Fibroblast of skin of right biceps (primary cell): ENCODE data around the gene TRPM5.

Source experiments
- DNase-seq: peaks from one replicate; pipeline ENCODE4 v3.0.0-alpha.2; 2013

Gene TRPM5

DNA sequence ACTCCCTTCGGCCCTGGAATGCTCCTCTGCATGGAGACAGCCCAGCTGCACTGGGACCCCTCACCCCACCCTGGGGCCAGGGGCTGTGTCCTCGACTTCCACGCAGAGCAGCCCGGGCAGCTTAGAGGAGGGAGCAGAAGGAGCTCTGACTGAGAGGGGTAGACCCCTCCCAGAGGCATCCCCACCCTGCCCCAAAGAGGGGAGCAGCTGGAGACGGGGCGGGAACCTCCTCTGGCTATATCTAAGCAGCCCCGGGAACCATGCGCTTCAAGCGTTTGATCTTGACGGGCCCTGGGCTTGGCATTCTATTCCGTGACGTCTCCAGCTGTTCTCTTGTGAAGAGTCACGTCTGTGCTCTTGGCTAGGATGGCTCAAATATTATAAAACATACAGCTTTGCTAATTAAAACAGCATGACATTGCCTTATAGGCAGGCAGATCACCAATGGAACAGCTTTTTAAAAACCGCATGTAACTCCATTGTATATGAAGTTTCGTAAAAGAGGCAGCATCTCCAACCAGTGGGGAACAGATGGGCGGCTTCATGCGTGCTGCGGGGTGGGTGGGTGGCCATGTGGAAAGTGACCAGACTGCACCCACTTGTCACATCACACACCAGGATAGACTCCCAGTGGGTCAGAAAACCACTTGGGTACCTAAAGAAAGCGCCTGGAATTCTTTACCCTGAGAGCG, 8.2 kb upstream of the TRPM5 start:
- DNase-seq: peak; percentile 9

DNA sequence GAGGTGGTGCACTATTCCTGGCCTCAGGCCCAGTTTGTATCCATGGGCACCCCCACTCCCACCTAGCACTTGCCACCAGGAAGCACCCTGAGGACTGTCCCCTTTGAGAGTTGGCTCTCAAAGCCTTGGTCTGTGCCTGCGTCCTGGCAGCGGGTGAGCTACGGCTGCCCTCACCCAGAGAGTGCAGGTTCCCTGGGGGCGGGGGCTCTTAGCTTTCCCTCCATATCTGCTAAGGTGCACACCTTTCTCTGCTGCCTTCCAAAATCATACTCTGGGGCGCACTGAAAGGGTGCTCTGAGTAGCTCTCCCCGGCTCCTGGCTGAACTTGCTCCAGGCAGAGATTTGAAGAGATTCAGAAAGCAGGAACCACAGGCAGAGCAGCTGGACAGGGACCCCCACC, 7.6 kb upstream of the TRPM5 start:
- no peak for DNase-seq

DNA sequence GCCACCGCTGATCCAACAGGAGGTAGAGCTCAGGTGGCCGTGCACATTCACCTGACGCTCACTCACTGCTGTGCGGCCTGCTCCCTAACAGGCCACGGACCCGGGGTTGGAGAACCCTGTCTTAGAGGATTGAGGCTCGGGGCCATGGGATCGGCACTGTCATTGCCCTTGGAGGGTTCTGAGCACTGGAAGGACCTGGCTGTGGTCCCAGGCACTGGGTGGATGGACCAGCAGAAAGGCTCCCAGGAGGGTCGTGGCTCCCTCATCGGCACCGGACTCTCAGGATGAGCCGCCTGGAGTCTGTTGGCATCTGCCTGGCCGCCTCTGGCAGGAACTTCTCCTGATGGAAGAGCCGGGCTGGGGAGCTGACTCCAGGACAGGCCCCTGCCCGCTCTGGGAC, 7.0 kb upstream of the TRPM5 start:
- no peak for DNase-seq

DNA sequence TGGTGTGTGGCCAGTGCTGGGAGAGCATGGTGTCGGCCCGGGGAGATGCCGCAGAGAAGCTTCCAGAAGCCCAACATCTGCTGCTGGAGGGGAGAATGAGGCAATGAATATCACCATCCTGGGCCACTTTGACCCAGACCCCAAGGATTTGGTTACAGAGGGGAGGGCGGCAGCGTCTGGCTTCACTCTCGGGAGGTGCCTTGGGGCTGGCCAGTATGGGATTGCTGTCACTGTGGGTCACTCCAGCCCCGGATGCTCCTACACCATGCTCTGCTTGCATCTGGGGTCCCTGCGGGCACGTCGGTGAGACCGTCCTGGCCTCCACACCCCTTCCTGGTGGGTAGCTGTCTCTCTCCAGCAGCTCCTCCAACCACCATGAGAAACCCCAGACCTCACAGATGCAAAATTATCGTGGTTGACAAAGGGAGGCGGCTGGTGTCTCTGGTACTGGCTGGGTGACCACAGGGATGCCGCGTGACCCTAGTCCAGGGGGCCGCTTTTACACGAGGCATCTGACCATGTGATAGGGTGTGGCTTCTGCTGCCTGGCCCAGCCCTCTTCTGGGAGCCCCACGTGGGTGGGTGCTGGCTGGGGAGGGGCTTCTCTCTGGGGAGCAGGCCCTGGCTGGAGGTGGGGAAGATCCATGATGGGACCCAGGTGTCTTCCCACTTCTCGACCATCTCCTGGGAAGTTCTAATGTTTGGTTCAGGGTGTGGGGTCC, 6.2 kb upstream of the TRPM5 start:
- DNase-seq: no peak

DNA sequence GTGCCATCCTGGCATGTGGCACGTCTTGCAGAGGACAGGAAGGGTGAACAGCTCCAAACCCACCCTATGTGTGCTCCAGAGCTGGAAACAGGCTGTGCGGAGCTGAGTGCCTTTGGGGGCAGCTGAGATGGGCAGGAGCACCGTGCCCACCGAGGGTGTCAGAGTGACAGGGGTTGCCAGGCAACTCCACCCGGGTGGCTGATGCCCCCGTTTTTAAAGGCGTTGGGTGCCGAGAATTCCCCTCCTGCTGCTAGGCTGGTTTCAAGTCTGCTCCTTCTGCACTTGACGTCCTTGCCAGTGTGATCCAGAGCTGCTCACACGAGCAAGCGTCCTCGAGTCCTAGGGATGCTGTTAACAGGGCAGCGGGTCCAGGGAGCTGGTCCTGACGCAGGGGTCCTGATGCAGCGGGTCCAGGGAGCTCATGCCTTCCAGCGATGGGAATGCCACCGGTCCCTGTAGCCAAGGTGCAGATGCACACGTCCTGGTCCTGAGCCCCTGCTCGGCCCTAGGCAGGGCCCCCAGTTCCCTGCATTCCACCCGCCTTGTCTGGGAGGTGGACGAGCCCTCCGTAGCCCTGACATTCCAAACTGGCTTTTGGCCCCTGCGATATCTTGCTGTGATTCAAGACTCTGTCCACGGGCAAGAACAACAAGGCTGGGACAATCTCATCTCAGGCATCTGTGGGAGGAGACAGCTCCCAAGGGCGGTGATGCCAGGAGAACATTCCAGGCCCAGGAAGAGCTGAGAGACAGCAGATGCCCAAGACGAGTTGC, 5.4 kb upstream of the TRPM5 start:
- no peak for DNase-seq

DNA sequence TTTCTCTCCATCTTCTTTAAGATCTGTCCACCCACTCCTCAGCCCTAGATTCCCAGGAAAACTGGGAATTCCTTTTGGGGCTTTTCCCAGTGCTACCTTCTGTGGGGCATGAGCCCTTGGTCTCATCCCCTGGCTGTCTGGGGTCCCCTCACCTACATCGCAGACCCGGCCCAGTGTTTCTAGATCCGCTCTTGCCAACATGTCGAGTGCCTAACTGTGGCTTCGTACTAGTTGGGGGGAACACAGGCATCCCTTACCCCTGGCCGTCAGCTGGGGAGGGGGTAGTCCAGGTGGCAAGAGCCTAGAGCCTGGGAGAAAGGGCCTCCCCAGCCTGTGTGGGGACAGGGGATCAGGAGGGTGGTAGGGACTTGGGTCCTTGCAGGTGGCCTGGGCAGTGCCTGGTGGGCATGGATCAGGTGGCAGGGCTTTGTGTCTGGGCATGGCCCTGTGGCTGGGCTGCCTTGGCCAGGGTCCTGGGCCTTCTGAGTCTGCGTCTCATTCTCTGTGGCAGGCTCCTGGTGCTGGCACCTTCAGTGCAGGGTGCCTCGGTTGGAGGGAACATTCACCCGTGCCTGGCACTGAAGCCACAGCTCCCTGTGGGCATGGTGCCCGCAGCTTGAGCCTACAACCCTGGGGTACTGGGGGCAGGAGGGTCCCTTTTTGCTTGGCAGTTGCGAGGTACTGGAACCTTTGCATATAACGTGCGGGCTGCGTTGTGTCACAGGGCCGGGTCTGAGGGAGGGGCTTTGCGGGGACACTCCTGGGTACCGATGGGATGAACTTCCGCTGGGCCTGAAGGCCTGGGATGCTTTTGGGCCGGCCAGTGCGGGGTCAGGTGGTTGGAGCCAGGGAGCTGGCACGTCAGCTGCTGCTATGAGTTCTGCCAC, 4.6 kb upstream of the TRPM5 start:
- DNase-seq: no peak

DNA sequence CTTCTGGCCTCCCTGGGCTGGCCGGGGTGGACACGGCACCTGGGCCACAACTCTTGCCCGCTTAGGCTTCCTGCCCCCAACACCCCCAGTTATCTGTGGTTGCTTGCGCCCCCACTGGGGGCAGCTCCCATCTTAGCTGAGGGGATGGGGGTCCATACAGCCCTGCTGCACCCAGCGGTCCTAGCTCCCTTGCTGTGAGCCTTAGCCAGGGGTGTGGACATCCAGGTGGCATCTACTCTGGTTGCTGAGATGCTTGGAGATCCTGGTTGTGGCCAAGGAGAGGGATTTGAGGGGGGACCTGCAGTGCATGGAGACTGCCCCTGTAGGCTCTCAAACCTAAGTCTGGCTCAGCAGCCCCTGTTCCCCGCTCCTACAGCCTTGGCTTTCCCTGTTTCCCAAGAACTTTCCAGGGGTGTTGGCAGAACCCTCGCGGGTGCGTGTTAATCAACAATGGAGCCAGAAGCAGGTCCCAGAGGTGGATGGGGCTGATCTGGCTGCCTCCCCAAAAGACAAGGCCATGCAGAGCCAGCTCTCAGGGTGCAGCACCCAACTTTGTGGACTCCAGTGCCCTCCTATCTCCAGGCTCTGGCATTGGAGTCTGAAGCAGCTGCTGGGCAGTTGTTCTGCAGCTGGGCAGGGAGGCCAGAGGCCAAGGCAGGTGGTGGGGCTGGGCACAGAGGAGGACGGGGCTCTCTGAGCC, 3.8 kb upstream of the TRPM5 start:
- no peak for DNase-seq

DNA sequence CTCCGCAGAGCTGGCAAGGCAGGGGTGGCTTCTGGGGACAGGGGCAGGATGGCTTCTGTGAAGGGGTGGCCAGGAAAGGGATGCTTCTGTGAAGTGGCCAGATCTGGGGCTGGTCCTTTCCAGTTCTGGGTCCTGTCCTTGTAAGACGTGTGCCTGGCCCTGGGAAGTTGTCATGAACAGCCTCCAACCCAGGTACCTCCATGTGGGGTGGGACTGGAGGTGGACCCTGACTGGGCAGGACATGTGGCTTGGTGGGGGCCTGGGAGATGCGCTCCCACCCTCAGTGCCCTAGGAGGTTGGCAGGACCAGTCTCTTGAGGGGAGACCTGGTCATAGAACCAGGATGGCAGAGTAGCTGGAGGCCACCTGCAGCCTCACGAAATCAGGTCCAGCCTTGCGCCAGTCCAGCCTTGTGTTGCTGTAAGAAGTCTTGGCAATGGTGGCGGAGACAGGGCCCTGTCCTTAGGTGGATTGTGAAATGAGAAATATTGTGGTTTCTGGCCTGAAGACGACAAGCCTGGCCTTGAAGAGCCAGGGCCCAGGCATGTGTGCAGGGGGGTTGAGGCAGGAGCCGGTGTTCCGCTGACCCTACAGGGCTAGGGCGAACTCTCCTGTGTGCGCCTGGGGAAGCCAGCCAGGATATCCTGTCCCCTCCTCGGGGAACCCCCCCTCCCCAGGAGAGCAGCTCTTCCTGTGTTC, 3.1 kb upstream of the TRPM5 start:
- no peak for DNase-seq

DNA sequence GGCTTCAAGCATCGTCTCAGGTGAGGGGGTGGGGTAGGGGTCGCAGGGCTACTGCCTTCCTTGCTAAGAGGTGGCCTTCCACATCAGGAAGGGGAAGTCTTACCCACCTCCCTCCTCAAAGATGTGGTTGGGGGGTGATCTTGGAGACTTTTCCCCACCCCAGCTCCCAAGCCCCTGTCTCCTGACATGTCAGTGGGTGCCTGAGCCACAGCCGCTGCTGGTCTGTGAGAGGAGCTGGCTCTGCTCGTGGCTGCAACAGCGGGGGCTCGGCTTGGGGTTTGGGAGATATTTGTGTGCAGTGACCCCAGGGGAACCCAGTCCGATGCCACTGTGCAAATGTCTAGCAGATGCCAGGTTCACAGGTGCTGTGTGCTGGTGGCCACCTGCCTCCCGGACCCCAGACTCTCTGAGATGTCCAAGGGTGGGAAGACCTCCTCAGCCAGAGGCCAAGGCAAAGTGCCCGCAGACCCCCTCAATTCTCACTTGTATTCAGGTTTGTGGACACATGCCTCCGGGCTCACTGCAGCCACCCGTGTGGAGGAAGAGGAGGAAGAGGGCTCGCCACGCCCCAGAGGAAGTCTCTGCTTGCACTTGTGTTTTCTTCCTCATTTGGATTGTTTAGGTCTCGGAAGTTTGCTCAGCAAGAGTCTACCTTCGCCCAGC, 2.4 kb upstream of the TRPM5 start:
- DNase-seq: no peak

DNA sequence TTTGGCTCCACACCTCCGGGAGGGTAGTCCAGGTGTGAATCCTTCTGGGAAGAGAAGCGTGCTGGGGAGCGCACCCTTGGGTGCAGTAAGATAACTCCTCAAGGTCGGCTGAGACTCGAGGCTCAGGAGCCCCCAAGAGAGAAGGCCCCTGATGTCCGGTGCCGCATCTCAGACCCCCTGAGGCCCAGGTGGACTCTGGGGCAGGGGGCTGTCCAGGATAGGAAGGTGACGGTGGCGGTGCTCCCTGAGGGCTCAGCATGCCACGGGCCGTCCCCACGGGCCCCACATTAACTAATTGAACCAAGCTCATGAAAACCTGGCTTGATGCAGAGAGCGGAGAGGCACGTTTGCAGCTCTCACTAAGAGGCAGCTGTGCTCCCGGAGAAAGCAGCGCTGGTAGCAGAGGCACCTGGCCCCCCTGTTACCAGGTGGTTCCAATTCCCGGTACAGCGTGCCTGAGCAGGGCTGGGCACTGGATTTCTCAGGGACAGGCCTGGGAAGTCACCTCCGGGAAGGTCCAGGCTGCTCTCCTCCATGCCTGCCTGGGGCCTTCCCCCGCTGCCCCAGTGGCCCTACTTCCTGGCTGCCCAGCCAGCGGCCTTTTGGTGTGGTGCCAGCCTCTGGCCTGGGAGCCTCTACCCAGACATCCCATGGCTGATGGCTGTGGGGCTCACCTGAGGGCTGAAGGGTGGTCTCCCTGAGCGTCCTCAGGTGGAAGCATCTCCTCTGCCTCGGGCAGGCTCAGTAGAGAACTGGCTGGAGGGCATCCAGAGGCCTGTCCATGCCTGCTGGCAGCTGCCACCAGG, 1.6 kb upstream of the TRPM5 start:
- DNase-seq: no peak

DNA sequence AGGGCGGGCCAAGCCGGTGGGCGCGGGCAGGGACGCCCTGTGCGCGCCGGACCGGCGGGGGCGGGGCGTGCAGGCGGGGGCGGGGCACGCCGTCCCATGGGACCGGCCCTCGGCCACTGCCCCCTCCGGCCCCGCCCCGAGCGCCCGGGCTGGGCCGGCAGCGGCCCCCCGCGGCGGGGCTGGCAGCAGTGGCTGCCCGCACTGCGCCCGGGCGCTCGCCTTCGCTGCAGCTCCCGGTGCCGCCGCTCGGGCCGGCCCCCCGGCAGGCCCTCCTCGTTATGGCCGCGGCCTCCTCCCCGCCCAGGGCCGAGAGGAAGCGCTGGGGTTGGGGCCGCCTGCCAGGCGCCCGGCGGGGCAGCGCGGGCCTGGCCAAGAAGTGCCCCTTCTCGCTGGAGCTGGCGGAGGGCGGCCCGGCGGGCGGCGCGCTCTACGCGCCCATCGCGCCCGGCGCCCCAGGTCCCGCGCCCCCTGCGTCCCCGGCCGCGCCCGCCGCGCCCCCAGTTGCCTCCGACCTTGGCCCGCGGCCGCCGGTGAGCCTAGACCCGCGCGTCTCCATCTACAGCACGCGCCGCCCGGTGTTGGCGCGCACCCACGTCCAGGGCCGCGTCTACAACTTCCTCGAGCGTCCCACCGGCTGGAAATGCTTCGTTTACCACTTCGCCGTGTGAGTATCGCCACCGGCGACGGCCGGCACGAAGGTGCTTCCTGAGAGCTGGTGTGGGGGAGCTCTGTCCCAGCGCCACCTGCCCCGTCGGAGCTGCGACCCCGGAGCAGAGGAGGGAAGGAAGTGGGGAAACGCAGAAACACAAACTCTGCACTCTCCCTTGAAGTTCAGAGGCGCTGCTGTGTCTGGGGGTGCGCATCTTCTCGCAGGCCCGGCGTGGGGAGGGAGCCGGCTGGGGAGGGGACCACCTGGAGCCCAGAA, 769 bp upstream of the TRPM5 start, which contains the start of gene KCNQ1:
KCNQ1 (plus strand) TSS at position 188 of the 925 bp plus-strand sequence; CDS start at position 279, 91 bp downstream.
- DNase-seq: no peak

DNA sequence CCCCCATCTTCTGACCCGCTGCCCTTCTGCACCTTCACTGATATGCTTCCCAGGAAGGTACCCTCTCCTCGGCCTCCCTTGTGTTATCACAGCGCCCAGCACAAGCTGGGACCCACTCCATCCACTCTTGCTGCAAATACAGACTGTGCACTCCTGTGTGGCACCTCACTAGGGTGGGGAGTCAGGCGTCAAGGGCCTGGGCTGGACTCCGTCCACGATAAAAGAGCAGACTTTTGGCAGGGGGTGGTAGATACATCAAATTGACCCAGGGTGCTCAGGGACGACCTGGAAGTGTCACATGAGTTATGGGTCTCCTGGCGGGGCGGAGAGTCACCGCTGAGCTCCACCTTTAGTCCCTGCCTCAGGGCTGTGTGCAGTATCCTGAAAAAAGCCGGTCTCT, 908 bp downstream of the TRPM5 start:
- no peak for DNase-seq

DNA sequence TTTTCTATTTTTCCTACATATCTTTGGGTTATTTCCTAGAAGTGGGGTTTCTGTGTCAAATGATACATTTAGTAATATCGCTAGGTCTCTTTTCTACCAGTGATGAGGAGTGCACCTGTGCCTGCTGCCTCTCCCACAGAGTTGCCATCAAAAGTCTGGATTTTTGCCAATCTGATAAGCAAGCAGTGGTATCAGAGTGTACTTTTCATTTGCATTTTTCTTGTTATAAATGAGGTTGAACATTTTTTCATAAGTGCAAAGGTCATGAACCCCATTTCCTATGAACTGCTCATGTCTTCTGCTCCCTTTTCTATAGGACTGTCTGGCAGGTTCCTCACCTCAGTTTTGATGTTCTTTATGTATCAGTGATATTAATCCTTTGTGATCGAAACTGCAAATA, 1.7 kb downstream of the TRPM5 start:
- no peak for DNase-seq

DNA sequence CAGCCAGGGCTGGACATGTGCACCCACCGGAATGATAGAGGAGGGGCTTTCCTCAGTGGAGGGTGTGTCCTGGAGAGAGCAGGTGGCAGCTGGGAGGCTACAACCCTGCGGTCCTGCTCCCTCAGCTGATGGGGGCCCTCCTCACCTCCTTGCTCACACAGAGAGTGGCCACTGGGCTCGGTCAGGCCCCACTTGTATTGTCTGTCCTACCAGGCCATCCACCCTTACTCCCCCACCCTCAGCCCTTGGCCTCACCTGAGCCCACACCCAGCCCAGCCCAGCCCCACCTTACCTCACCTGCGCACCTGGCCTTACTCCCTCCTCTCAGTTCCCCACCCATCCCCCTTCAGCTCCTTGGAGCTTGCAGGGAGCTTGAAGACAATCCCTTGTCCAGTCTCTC, 3.1 kb downstream of the TRPM5 start:
- DNase-seq: no peak

DNA sequence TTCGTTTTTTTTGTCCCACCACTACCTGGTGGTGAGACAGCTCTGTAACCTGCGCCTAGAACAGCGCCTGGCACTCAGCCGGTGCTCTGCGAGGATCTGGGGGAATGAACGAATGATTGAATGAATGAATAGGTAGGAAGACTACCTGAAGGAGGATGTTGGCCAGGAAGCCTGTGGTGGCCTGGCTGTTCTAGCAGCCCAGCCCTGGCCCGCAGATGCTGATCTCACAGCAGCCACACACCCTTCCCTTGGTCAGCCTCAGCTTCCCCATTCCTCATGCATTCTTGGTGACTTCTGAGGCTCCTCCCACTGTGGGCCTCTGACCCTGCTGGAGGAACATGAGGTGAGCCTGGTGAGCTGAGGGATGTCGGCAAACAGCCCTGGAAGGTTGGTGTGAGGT, 3.7 kb downstream of the TRPM5 start:
- DNase-seq: no peak

DNA sequence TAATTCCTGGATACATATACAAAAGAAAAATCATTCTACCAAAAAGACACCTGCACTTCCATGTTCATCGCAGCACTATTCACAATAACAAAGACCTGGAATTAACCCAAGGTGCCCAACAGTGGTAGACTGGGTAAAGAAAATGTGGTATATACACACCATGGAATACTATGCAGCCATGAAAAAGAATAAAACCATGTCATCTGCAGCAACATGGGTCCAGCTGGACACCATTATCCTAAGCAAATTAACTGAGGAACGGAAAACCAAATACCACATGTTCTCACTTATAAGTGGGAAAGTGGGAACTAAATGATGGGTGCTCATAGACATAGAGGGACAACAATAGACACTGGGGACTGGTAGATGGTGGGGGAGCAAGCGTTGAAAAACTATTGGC, 4.5 kb downstream of the TRPM5 start:
- DNase-seq: no peak

DNA sequence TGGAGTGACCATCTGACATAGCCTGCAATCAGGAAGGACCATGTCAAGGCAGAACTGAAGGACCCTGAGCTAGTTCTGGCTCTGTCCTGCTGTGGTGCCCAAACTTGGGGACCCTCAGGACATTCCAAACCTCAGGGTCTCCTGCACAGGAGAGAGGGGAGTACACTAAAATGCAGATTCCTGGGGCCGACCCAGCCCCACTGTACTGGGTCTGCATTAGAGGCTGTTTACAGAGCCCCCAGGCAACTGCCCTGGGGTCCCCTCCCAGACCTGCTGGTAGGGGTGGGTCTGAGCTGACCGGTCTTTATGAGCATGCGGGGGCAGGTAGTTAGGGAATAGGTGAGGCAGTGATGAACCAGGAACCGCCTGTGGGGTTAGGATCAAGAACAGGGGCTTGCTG, 6.8 kb downstream of the TRPM5 start:
- no peak for DNase-seq

DNA sequence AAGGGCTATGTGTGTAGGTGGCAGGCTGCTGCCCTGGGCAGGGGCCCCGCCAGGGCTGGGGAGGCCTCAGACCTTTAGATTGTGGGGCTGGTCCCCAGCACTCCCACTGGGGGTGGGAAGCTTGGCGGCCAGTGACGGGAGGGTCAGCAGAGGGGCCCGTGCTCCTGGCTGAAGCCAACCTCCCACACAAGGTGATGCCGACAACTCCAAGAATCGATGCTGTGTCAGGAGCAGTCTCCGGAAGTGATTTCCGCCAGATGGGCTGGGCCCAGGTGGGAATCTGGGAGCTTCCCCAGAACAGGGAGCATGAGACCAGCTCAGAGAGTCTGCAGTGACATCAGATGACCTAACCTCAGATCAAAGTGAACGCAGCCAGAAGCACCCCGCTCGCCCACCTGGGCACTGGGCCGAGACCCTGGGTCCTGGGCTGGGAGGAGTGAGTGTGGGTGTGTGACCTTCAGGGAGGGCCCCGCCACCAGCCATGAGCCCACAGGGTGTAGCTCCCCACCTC, 7.7 kb downstream of the TRPM5 start:
- no peak for DNase-seq

DNA sequence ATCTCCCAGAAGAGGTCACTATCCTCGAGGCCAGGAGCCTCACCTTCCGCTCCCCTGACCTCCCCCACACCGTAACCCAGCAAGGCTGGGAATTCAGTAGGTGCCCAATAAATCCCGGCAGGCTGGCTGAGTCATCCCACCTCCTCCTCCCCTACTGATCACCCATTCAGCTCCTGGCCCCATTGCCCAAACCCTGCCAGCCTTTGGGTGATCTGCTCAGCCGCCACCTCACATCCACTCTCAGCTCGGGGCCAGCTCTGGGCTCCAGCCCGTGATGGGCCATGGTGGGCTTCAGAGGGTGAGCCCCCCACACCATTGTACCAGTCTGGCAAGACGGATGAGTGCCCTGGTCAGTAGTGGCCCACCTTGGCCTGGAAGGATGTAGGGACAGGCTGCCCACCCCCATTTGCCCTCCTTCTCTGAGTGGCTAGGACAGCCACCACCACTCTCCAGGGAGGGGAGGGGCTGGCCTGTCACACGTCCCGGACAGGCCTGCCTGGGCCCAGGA, 8.2 kb downstream of the TRPM5 start:
- DNase-seq: no peak
